ENCODE results near the gene THBS4.
"Not testable (repeated sequence)": the region's sequence is repeated elsewhere in the genome, so short reads cannot be mapped to it uniquely, and the experiment has no call there.

The THBS4 gene

DNA sequence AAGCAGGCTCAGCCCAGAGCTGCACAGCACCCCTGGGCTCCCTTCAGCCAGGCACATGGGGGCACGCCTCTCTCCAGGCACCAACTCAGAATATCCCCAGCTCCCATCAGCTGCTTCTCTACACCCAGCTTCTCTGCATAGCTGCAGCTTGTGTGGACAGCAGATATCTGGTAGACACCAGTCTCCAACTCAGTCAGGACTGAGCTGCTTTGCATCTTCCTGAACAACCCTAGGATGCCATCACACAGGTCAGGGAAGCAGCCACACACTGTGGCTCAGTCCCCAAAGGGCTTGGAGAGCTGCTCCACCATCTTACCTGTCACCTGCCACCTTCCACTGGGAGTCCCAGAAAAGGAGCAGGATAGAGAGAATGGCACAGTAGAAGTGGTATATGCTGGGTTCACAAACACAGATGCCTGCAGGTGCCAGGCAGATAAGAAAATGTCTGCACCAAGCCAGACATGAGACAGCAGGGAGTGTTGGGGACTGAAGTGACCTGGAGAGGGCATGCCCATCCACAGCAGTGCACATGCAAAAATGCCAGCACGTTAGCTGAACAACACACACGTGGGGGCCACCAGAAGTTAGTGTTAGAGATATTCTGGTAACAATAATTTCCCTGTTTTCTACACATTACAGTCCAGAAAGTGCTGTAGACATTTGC, 42.0 kb downstream of the THBS4 start:
- no peak for DNase-seq

DNA sequence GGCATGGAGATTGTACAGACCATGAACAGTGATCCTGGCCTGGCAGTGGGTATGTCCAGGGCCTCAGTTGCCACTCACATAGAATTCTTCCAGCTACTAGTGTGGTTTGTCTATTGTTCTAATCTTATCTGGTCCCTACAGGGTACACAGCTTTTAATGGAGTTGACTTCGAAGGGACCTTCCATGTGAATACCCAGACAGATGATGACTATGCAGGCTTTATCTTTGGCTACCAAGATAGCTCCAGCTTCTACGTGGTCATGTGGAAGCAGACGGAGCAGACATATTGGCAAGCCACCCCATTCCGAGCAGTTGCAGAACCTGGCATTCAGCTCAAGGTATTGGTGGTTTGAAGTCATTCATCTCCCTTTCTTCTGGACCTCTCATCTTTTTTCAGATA, 43.8 kb downstream of the THBS4 start:
- DNase-seq = no peak

DNA sequence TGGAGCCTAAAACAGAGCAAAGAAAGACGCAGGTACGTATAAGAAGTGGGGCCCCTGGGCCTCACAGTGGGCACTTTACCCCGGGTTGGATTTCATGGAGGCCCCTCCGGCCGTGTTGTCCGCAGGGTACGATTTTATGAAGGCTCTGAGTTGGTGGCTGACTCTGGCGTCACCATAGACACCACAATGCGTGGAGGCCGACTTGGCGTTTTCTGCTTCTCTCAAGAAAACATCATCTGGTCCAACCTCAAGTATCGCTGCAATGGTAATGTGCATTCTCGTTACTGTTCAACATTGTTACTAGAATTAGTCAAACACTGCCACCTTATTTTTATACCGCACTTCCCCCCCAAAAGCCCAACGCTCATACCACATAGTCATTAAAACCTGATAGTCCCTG, 47.1 kb downstream of the THBS4 start:
- DNase-seq = no peak

DNA sequence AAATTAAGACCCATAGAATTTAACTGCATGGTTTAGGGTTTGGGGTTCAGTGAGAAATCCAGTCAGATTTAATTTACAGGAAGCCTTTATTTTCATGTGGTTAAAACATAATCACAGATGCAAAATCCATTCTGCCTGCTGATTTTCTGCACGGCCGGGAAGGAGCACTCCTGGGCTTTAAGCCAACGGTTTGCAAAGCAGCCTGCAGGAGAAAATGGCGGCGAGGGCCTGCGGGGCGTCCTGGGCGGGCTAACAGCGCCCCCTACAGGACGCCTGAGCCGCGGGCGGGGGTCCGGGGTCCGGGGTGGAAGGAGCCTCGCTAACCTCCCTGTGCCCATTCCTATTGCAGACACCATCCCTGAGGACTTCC, 47.6 kb downstream of the THBS4 start:
- DNase-seq = no peak

DNA sequence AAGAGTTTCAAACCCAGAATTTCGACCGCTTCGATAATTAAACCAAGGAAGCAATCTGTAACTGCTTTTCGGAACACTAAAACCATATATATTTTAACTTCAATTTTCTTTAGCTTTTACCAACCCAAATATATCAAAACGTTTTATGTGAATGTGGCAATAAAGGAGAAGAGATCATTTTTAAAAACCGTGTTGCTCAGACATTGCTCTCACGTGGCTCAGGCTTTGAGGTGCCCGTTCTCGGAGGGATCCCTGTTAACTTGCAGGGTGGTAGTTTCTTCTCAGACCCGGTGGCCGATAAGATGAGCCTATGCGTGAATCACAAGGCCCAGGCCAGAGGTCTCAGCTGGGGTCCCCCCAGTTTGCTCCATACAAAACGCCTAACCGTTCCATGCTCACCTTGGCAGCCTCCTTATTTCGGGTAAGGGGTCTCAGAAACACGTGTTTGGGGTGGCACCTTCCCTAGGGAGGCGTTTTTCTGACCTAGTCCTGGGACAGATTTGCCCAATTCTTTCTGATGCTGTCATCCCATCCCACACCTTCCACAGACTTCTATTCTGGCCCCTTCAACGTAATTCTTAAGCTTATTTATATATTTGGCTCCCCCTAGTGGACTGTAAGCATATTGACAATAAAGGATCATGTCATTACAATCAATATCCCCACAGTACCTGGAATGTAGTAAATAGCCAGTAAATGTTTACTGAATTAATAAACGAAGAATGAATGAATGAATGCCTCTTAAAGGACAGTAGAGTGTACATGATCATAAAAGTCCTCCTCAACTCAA, 48.1 kb downstream of the THBS4 start:
- DNase-seq = no peak

DNA sequence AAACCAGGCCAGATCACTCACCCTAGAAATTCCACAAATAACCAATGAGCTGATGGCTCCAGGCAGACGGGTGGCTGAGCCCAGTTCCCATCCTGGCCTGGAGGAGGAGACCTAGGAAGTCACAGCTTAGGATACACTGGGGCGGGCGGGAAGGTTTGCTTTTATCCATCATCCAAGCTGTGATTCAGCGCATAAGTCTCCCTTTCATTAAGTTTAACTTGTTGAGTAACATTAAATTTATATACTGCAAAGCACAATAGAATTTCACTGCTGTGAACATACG, 55.7 kb downstream of the THBS4 start:
- DNase-seq = no peak

DNA sequence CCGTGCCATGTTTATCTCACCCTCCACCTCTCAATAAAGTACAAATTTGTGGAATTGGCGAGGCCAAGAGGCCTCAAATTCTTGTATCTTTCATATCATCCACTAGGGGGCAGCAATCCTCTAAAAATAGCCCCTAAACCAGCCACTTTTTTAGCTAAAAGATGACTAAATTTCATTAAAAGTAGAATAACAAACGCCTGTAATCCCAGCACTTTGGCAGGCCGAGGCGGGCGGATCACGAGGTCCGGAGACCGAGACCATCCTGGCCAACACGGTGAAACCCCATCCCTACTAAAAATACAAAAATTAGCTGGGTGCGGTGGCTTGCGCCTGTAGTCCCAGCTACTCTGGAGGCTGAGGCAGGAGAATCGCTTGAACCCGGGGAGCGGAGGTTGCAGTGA, 56.6 kb downstream of the THBS4 start:
- DNase-seq = not testable (repeated sequence)

DNA sequence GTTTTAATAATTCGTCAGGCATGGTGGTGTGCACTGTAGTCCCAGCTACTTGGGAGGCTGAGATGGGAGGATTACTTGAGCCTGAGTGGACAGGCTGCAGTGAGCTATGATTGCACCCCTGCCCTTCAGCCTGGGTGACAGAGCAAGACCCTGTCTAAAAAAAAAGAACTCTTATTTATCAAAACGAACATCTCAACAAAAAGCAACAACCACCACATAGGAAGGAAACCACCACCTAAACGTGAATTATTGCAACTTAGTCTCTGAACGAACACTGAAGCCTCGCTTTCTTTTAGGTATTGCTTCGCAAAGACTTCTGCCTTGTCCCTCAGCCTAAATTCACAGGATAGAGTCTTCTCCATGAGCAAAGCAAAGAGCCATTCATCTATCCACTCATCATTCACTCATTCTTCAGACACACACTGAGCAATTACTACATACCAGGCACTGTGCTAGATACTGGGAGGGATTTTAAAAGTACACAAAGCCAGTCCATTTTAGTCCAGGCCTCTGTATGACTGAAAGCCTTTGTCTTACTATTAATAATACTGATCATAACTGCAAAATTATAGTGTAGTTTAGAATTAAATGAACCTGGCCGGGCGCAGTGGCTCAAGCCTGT, 57.4 kb downstream of the THBS4 start:
- no peak for DNase-seq

DNA sequence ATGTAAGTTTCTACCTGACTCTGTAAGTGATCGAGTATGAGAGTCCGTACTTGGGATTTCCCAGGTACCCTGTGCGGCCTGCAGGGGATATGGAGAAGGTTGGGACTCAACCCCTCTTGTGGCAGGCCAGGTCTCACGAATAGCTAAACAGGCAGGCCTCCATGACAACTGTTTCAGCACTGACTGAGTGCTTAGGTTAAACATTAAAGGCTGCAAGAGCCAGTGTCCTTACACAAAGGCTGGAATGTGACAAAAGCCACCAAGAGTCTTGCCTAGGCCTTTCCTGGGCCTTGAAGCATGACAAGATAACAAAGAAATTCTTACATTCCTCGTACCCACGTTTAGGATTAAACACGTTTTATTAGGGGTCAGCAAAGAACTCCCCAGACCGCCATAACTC, 58.6 kb downstream of the THBS4 start:
- no peak for DNase-seq

DNA sequence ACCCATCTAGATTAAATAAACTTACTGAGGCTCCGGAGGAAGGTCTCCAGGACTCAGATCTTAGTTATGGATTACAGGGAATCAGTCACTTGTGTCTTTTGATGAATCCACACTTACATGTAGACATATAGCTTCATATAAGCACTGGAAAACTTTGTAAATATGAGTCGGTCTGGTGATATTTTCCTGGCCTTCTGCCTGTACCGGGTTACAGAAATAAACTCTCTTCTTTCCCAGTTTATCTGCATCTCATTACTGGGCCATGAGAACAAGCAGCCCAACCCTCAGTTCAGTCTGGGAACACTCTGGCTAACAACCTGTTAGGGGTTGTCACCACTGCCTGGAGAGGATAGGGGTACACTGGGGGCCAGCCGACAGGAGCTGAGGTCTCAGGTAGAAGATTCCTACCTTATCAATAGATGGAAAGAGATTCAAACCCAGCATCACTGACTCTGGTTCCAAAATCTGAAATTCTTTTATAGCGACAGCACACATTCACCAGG, 59.1 kb downstream of the THBS4 start:
- DNase-seq = no peak

DNA sequence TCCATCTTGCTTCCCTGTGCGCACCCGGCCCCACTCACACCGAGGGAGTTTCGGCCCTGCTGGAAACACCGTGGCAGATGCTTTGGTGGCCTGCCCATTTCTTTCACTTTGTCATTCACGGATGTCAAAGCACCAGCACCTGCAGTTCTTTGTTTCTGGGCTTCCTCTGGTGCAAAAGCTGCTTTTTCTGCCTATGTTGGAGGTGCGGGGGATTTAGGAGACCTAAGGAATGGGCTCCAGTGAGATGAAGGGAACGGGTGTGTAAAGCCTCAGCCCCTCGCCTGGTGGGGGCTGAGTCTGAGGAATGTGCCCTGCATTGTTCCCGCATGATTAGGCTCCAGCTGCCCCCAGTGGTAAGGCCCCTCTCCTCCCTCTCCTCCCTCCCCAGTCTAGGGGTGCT, 62.3 kb downstream of the THBS4 start:
- no peak for DNase-seq

DNA sequence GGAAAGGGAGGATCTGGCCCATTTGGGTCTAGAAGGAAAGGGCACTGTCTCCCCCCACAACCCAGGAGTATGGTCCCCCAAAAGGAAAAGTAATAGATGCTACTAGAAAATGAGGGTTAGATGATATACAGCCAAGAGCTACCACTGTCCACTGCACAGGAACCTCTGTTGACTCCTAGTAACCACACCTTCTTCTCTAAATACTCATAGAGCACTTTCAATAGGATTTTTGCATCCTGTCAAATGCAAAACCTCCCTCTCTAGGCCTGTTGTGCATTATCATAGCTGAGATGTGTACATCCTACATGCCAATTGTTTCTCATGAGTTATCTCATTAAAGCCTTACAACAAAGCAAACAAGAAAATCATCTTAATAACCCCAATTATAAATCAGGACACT, 66.8 kb downstream of the THBS4 start:
- no peak for DNase-seq

DNA sequence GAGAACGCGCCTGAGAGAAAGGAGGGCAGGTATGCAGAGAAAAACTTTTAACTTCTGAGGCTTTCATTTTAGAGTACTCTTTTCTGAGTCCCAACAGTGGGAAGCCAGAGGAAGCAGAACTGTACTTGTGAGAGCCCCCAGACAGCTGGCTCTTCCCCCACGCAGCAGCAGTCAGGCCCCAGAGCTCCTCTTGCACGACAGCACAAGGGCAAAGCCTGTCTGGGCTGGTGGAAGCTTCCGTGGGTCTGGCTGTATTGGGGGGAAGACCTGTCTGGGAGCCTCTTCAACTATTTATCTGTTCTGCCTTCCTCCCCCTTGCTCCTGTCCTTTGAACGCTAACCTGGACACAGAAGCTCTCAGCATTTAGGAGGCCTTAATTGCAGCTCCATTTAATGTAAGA, 68.2 kb downstream of the THBS4 start:
- DNase-seq = no peak

DNA sequence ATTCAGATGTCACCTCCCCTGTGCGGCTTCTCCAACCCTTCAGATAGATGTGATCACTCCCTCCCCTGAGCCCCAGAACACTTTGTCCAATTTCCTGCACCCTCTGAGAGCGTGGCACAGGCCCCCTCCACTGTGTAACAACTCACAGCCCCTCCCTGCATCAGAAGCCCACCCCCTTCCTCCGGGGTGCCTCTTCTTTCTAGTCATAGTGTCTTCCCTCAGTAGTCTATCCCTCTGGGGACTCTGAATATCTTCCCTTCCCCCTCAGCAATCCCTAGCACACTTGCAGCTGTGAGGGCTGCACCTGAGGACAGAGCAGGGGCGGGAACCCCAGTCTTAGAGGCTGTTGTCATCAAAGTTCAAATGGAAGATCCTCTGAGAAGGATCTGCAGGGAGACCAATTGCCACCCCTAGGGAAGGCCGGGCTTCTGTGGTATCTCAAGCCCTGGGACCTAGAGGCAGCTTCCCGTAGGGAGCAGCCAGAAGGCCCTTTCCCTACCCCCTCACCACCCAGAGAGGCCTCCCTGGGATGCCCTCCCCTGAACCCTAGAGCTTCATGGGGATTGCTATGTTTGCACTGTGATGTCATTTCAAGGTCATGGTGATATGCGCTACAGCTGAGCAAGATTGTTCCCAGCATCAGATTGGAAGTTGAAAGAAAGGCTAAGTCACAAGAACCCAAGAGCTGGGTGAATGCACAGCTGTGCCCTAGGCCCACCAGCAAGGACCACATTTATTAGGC, 70.7 kb downstream of the THBS4 start:
- no peak for DNase-seq

DNA sequence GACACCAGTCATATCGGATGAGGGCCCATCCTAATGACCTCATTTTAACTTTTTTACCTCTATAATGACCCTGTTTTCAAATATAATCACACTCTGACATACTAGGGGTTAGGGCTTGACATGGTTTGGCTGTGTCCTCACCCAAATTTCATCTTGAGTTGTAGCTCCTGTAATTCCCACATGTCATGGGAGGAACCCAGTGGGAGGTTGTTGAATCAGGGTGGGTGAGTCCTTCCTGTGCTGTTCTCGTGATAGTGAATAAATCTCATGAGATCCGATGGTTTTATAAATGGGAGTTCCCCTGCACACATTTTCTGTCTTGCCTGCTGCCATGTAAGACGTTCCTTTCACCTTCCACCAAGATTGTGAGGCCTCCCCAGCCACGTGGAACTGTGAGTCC, 71.8 kb downstream of the THBS4 start:
- no peak for DNase-seq

DNA sequence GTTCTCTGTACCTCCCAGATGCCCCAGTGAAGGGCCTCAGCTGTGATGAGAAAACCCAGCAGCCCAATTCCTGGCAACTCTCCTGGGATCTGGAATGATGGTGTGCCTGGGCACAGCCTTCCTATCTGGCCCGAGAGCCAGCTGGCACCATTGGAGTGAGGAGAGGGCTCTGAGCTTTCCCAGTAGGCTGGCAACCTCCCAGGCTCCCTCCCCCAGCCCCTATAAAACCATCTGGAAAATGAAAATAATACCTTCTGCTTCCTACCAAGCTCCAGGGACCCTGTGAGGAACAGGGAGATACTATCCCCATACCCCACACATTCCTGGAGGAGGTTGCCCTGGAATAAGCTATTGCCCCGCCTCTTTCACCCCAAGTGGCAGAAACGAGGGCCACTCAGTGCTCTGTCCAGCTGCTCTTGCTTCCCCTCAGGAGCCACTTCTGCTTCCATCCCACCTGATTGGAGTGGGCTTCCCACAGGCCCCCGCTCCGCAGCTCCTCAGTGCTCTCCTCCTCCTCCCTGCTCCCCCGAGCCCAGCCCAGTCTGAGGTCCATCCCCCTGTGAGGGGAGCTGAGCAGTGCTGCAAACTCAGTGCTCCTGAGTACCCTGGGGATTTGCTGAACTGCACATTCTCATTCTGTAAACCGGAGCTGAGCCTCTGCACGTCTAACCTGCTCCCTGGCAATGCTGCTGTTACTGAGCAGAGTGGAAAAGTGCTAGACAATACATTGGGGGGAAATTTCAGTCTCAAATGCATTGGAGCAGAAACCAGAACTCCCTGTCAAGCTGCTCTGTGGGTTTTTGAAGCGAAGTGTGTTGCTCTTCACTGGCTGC, 74.7 kb downstream of the THBS4 start:
- no peak for DNase-seq

DNA sequence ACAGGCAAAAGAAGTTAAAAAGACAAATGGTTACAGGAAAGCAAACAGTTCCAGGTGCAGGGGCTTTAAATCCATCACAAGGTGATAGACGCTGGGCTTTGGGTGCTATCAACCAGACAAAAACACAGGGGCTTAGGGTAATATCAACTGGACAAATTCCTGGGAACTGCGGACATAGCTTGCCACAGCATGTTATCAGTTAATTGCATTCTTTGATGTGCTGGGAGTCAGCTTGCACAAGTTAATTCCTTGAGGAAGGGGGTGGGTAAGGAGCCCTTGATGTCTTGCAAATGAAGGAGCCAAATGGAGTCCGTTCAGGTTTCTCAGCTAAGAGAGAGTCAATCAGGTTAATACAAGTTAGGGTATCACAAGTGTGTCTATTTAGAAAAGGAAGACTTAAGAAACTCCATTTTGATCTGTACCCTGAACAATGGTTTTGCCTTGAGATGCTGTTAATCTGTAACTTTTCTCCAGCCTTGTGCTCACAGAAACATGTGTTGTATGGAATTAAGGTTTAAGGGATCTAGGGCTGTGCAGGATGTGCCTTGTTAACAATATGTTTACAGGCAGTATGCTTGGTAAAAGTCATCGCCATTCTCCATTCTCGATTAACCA, 76.3 kb downstream of the THBS4 start:
- DNase-seq = not testable (repeated sequence)

DNA sequence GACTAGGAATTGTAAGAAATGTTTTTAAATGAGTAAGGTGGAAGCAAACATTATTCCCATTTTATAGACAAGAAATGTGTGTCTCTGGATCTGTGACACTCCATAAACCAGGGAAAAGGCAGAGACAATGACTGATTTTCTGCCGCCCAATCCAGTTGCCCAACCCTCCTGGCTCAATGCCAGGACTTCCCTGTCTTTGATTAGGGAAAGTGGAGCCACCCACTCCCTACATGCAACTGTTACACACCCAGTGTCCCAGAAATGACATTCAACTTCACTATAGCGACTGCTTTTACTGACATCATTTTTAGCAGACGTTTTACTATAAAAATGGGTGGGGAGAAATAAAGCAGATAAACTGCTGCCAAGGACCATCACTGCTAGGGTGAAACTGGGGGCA, 79.7 kb downstream of the THBS4 start:
- no peak for DNase-seq

DNA sequence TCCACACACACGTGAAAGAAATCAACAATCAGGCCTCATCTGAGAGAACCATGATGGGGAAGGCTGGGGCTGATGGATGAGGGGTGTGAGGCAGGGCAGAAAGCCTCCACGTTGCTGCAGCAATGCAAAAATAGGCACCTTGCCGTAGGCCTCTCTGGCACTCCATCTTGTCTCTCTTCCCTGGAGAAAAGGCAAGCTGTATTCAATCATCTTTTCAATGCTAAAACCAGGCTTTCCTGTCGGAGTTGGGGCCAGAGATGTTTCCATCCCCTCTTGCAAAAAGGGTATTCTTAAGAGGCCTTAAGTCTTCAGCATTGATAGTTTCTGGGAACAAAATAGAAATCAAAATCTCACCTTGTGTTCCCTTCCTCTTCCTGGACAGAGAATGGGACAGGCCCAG, 80.9 kb downstream of the THBS4 start:
- DNase-seq = no peak

DNA sequence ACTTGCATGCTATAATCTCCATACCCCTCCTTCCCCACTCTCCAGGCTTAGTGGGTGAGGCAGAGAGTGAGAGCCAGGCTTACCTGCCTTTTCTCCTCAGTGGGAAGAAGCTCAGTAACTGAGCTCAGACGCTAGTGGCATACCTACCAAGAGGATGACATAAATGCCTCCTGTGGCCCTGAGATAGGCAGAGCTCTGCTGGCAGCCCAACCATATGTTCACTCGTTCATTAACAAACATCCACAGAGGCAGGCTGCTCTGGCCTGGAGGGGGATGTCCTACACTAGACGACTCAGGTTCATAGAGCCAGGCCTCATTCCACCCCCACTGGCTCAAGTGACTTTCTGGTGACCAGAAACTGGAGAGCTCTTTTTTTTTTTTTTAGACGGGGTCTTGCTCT, 81.3 kb downstream of the THBS4 start:
- DNase-seq = no peak

DNA sequence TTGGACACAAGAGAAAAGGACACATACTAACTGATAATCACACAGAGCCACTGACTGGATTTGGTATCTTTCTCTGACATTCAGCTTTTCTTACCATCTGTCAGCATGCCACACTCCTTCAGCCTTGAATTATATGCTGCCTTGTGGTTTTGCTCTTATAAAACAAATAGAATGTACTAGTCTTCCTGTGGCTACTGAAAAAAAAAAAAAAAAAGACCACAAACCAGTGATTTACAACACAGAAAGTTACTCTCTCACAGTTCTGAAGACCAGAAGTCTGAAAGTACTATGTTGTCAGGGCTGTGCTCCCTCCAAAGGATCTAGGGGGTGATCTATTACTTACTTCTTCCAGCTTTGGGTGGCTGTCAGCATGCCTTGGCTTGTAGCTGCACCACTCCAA, 82.3 kb downstream of the THBS4 start:
- no peak for DNase-seq

DNA sequence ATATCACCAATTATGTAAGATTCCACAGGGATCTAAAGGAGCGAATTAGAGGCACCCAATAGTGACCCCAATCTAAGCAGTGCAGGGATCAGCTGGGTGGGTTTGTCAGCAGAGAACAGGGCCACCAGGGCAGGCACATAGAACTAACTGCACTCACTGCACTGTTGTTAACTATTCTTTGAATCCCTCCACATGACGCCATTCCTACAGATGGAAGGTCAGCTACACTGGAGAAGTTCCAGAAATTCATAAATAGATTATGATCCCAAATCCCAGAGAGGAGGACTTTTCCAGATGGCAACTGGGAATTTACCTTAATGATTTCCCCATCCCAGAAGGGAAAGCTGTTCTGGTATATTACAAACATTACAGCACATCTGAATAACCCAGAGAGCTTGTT, 84.2 kb downstream of the THBS4 start:
- DNase-seq = no peak
